ENCODE data around the gene PHF21B.

- TF ChIP-seq EZH2 (IDR thresholded peaks at IDR 0.05; ENCODE audit: borderline replicate concordance, low read length) = no peak
- TF ChIP-seq CTCF (IDR thresholded peaks at IDR 0.05; ENCODE audit: low read length) = no peak
Measured at GRCh38 chr22:45026511-45026910, 16.7 kb upstream of the PHF21B start.
